ENCODE data around the gene ANKS3. TPM values are rescaled to one million over a fixed set of nuclear protein-coding genes. Genes with fewer than 3 reads are reported as not detected.

Gene ANKS3
- total RNA-seq, 2 donors from 2014 or later: 10.1 to 23.2 TPM

GRCh38 chr16:4692460-4693295 lies 41.4 kb downstream of the ANKS3 start:
- Histone ChIP-seq H3K4me3 (peak overlapping the region; percentile 72), H3K27ac (peak overlapping the region; percentile 75), H3K27me3 (no peaks in the 10 kb centered on the region), H3K4me1 (peaks cover 5% of the 10 kb centered on the region), H3K9me3 (no peaks in the 10 kb centered on the region), H3K9ac (ENCODE audit: low read depth in 2 of 2, low read length in 2 of 2) (peak overlapping the region; percentile 64 to 80), H3K36me3 (peaks cover 6% of the 10 kb centered on the region)
- intact Hi-C loops (cut with DNase I): no loop called here
- DNase-seq: no peak
- TF ChIP-seq CTCF (IDR thresholded peaks at IDR 0.05): no peak

- Histone ChIP-seq H3K9ac (ENCODE audit: low read depth in 2 of 2, low read length in 2 of 2) (no peak overlapping the region), H3K4me1 (peaks cover 5% of the 10 kb centered on the region), H3K9me3 (no peaks in the 10 kb centered on the region), H3K27me3 (no peaks in the 10 kb centered on the region), H3K4me3 (no peak overlapping the region), H3K36me3 (peaks cover 6% of the 10 kb centered on the region), H3K27ac (no peak overlapping the region)
- no peak for TF ChIP-seq CTCF (IDR thresholded peaks at IDR 0.05)
- DNase-seq: no peak
- intact Hi-C loops (cut with DNase I): no loop called here
These were observed 42.2 kb downstream of the ANKS3 start for GRCh38 chr16:4691666-4692412.

- intact Hi-C loops (cut with DNase I): no loop called here
- no peak for DNase-seq
- Histone ChIP-seq H3K27ac (no peak overlapping the region), H3K27me3 (no peaks in the 10 kb centered on the region), H3K4me1 (peaks cover 5% of the 10 kb centered on the region), H3K9me3 (no peaks in the 10 kb centered on the region), H3K9ac (ENCODE audit: low read depth in 2 of 2, low read length in 2 of 2) (no peak overlapping the region), H3K4me3 (no peak overlapping the region), H3K36me3 (peaks cover under 1% of the 10 kb centered on the region)
- TF ChIP-seq CTCF (IDR thresholded peaks at IDR 0.05): no peak
These were observed 43.0 kb downstream of the ANKS3 start for GRCh38 chr16:4690946-4691665.

- Histone ChIP-seq H3K4me3 (no peak overlapping the region), H3K27ac (no peak overlapping the region), H3K9ac (ENCODE audit: low read depth in 2 of 2, low read length in 2 of 2) (no peak overlapping the region), H3K9me3 (no peaks in the 10 kb centered on the region), H3K36me3 (no peaks in the 10 kb centered on the region), H3K4me1 (peaks cover 5% of the 10 kb centered on the region), H3K27me3 (no peaks in the 10 kb centered on the region)
- TF ChIP-seq CTCF (IDR thresholded peaks at IDR 0.05): no peak
- no peak for DNase-seq
- intact Hi-C loops (cut with DNase I): no loop called here
These were observed 44.0 kb downstream of the ANKS3 start for GRCh38 chr16:4689864-4690704.

Measured in colonic mucosa (tissue), 4 donors.